K562 treated with DMSO at 1 percent for 4 hours (cell line): Measurements from ENCODE around the gene FAH. TPM values are rescaled to one million over a fixed set of nuclear protein-coding genes. Genes with fewer than 3 reads are reported as not detected.

Source experiments
- total RNA-seq: library from RNA; unstranded; fragments of 300-600 nt; gene quantifications from 2 replicates; pipeline ENCODE4 v1.2.3, GENCODE V29; 2022; ENCODE audit not compliant: insufficient read depth

The FAH gene
- total RNA-seq: 121 and 160 TPM in 2 replicates

DNA sequence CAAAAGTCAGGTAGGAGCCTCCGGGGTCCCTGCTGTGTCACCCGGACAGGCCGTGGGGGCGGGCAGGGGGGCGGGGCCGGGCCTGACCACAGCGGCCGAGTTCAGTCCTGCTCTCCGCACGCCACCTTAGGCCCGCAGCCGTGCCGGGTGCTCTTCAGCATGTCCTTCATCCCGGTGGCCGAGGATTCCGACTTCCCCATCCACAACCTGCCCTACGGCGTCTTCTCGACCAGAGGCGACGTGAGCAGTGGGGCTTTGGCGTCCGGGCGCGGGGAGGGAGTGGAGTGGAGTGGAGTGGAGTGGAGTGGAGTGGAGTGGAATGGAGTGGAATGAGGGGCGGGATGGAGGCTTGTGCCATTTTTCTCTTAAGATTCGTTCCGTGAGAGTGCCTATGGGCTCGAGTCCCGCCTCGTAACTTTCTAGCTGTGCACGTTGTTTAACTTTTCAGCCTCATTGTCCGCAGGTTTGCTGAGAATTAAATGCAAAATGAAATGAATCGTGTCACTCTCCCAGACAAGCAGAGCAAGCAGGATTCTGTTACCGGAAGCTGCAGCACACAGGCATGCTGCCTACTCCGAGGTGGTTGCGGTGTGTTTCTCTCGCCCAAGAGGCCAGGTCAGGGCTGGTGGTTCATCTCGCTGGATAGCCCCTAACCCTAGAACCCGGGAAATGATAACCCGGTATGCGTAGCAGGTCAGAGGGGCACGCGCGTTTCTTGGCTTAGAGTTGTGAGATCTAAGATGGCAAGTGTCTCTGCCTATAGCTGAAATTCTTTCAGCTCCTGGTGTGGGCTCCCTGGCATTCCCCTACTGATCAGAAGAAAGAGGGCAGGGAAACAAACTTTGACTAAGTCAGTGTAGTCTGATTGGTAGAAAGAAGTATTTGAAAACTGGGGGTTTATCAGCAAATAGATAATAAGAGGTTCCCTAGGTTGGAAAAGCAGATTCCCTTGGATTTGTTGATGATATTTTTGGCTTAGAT, at the start of gene FAH:
TSS of gene FAH (plus strand) at position 104 of the 981 bp plus-strand sequence. CDS start at position 160, 56 bp downstream.

Other genes starting within 250 kb of the FAH start
- gene BCL2A1, start 181.8 kb upstream of the FAH start, total RNA-seq: not detected in 2 replicates
- gene ZFAND6, start 93.3 kb upstream of the FAH start, total RNA-seq: 77.2 and 99.1 TPM in 2 replicates
- gene CTXND1, start 99.2 kb downstream of the FAH start, total RNA-seq: not detected in 2 replicates